PC-3 (cell line): ENCODE data around the gene STARD3.

Experiments used
- CTCF ChIP-seq: fragments of 300-600 bp; sonication (generic); conservative IDR thresholded peaks from 2 replicates; pipeline ENCODE4 v1.5.1; 2017; ENCODE audit warnings: antibody characterized with exemption, low read depth, mild to moderate bottlenecking, low read length
- EZH2 ChIP-seq: fragments of 300-600 bp; sonication (generic); IDR thresholded peaks from one replicate; pipeline ENCODE4 v1.6.1; 2017; ENCODE audit warnings: antibody characterized with exemption, mild to moderate bottlenecking, low read length; ENCODE audit not compliant: unreplicated experiment
- EZH2phosphoT487 ChIP-seq: fragments of 300-600 bp; sonication (generic); IDR thresholded peaks from 2 replicates; pipeline ENCODE4 v1.6.1; 2018; ENCODE audit warnings: mild to moderate bottlenecking, antibody characterized with exemption, low read length, borderline replicate concordance

GRCh38 chr17:39621523-39622379 is 15.2 kb upstream of the STARD3 start:
- TF ChIP-seq CTCF = peak; percentile 99
- no peak for TF ChIP-seq EZH2
- no peak for TF ChIP-seq EZH2phosphoT487
